ENCODE data around the gene ANAPC15. TPM values are rescaled to one million over a fixed set of nuclear protein-coding genes. Genes with fewer than 3 reads are reported as not detected.

ANAPC15 gene
- polyA plus RNA-seq, 6 donors from 2014 or later, result 44.4 to 70.7 (median 54.3) TPM

DNA sequence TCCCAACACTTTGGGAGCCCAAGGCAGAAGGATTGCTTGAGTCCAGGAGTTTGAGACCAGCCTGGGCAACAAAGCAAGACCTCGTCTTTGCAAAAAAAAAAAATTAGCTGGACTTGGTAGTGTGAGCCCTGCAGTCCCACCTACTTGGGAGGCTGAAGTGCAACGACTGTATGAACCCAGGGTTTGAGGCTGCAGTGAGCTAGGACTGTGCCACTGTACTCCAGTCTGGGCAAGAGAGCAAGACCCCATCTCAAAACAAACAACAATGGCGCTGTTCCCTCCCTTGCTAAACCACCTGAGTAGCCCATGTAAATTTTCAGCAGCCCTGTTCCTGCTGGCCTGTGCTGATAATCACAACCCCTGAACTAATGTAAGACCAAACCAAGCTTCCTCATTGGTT lies 12.5 kb downstream of the ANAPC15 start:
- Mint-ChIP-seq H3K36me3 (peaks cover 0 to 10% of the 10 kb centered on the region in 2 donors), H3K4me1 (peaks cover 44 to 51% (median 47%) of the 10 kb centered on the region in 3 donors), H3K4me3 (peak overlapping the region in 2 of 8 donors; percentile 8 to 10), H3K27me3 (no peaks in the 10 kb centered on the region), H3K9me3 (peaks cover 0 to 3% (median 0%) of the 10 kb centered on the region in 7 donors), H3K27ac (peak overlapping the region in 2 of 6 donors; percentile 28 to 84)
- no peak for DNase-seq
- ATAC-seq (ENCODE audit: low read depth in 2 of 2), result no peak

DNA sequence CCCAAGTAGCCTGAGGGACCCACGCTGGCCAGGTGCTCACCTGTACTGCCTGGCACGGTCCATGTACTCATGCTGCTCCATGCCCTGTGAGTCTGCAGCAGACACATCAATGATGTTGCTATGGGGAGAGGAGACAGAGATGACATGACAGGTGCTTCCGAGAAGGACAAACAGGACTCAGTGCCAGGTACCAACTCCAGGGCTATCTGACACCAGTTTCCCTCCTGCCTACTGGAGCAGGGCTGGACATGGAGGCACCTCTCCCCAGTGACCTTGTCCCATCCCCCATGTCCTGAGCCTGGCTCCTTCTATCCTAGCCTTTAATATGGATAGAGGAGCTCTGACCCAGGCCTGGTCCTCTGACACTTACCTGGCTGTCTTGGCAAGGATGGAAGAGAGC lies 13.8 kb downstream of the ANAPC15 start:
- no peaks in the 10 kb centered on the region for H3K27me3 Mint-ChIP-seq
- no peak overlapping the region for H3K4me3 Mint-ChIP-seq
- peak overlapping the region in 2 of 6 donors; percentile 15 to 59 for H3K27ac Mint-ChIP-seq
- ATAC-seq (ENCODE audit: low read depth in 2 of 2) (no peak), DNase-seq (no peak)
- H3K36me3 Mint-ChIP-seq, result peaks cover 0 to 10% of the 10 kb centered on the region in 2 donors
- peaks cover 0 to 3% (median 0%) of the 10 kb centered on the region in 7 donors for H3K9me3 Mint-ChIP-seq
- peaks cover 39 to 42% (median 39%) of the 10 kb centered on the region in 3 donors for H3K4me1 Mint-ChIP-seq

DNA sequence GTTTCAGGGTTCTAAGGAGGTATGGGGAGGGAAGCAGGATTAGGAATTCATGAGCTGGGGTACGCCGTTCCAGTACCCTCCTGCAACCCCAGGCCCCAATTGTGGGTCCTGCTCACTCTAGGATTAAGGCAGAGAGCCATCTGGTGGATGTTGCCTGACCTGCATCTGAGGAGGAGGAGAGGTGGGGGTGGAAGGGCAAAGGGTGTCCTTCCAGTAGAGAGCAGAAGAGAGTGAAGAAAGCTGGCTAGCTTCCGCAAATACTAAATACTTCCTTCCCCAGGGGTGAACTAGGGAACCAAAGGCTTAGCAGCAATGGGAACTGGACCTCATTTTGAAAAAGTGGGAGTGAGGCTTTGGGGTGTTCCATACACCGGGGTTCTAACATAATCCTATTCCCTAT lies 21.2 kb downstream of the ANAPC15 start:
- Mint-ChIP-seq H3K27me3 (no peaks in the 10 kb centered on the region), H3K4me3 (peak overlapping the region in 1 of 8 donors; percentile 14), H3K9me3 (no peaks in the 10 kb centered on the region), H3K36me3 (peaks cover 0 to 8% of the 10 kb centered on the region in 2 donors), H3K27ac (peak overlapping the region in 5 of 6 donors; percentile 18 to 91 (median 66)), H3K4me1 (peaks cover 16 to 21% (median 20%) of the 10 kb centered on the region in 3 donors)
- ATAC-seq (ENCODE audit: low read depth in 2 of 2) (peak; percentile 98), DNase-seq (peak; percentile 67)

DNA sequence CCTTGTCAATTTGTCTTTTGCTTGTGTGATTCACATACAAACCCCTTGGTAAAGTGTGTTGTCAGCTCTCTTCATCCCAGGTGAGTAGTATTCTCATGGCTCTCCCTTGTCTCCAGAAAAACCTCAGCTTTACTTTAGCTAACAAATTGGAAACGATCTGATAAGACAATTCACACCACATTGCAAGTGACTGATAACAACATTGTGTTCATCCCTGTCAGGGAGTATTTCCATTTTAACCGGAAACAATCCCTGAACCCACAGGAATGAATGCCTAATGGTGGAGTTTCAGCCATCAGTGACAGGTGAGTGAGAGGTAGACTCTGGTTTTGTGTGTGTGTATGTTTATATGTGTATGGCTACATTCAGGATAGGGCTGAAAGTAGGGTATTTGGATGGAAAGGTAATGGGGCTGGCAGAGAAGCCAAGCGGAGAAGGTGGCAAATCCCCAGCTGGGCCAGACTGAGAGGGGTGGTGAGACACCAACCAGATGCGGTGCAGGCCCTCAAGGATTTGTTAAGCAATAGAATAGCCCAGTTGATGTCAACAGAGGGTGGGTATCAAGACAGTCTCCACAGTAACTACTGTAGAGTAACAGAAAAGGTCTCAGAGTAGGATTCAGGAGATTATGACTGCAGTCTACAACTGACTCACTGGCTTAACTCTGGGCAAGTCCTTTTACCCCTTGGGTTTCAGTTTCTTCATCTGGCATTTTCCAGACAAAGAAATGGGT lies 24.3 kb downstream of the ANAPC15 start:
- H3K9me3 Mint-ChIP-seq, result no peaks in the 10 kb centered on the region
- ATAC-seq (ENCODE audit: low read depth in 2 of 2) (no peak), DNase-seq (no peak)
- H3K36me3 Mint-ChIP-seq, result peaks cover 0 to 8% of the 10 kb centered on the region in 2 donors
- peak overlapping the region in 2 of 6 donors; percentile 36 to 43 for H3K27ac Mint-ChIP-seq
- H3K4me3 Mint-ChIP-seq, result no peak overlapping the region
- H3K27me3 Mint-ChIP-seq, result no peaks in the 10 kb centered on the region
- H3K4me1 Mint-ChIP-seq, result peaks cover 20 to 30% (median 20%) of the 10 kb centered on the region in 3 donors

DNA sequence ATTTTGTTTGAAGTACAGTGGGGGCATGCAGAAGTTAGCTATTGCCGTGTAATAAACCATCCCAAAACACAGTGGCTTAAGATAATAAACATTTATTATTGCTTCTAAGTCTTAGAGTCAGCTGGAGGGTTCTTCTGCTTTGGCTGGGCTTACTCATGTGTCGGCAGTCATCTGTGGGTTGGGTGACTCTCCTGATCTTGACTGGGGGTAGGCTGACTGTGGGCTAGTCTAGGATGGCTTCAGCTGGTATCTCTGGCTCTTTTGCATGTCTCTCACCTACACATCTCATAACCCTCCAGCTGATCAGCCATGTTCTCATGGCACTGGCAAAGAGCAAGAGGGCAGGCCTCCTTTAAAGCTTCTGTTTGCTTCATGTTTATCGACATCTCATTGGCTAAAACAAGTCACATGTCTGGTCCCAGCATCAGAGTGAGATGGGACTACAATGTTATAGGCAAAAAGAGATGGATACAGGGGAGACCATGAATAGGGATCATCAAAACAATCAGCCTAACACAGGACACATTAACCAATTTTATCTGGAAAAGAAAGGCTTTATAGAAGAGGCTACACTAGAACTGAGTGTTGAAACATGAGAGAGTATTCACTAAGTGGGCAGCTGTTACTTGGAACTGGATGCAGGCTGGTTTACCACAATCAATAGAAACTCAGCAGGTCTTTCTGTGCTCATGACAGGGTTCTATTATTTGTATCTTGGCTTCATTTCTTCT lies 26.7 kb downstream of the ANAPC15 start:
- no peak overlapping the region for H3K4me3 Mint-ChIP-seq
- no peak for DNase-seq

DNA sequence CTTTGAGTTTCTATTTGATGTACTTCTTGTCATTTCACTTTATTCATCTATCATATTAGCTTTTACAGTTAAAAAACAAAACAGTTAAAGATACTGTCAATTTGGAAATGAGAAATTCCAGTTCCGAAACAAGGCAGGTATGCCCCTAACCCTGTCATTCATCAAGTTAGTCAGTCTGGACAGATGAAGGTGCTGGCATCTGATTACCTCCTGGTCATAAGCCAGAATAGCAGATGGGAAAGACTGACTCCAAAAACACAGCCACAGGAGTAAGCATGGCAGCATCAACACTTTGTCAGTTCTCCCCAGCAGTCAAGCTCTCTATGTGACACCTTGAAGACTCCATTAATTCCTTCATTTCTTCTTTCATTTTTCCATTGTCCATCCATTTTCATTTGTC lies 27.5 kb downstream of the ANAPC15 start:
- Mint-ChIP-seq H3K36me3 (peaks cover 0 to 8% of the 10 kb centered on the region in 2 donors), H3K27ac (peak overlapping the region in 2 of 6 donors; percentile 20 to 72), H3K9me3 (no peaks in the 10 kb centered on the region), H3K4me1 (peaks cover 26 to 39% (median 27%) of the 10 kb centered on the region in 3 donors), H3K4me3 (no peak overlapping the region), H3K27me3 (no peaks in the 10 kb centered on the region)
- no peak for ATAC-seq (ENCODE audit: low read depth in 2 of 2)
- no peak for DNase-seq

More for the DNA sequence above, 26.7 kb downstream of the ANAPC15 start:
- Mint-ChIP-seq H3K4me1 (peaks cover 18 to 30% (median 18%) of the 10 kb centered on the region in 3 donors), H3K36me3 (peaks cover 0 to 8% of the 10 kb centered on the region in 2 donors), H3K27ac (peak overlapping the region in 5 of 6 donors; percentile 21 to 67 (median 51)), H3K9me3 (no peaks in the 10 kb centered on the region), H3K27me3 (no peaks in the 10 kb centered on the region)
- ATAC-seq (ENCODE audit: low read depth in 2 of 2), result no peak

DNA sequence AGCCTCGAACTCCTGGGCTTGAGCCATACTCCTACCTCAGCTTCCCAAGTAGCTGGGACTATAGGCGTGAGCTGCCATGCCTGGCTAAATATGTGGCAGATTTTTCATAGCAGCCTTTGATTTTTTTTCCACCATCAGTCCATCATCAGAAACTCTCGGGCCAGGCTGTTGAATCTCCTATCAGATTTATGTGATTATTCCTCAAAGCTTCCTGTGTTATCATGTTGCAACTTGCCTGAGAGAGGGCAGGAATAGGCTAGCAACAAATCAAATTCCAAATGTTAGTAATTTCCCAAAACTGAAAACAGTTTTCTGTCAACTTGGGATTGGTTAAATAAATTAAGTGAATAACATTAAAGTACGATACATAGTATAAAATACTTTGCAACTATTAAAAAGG lies 28.4 kb downstream of the ANAPC15 start:
- ATAC-seq (ENCODE audit: low read depth in 2 of 2), result no peak
- Mint-ChIP-seq H3K36me3 (peaks cover 0 to 8% of the 10 kb centered on the region in 2 donors), H3K27ac (peak overlapping the region in 3 of 6 donors; percentile 69 to 95 (median 78)), H3K27me3 (no peaks in the 10 kb centered on the region), H3K4me1 (peaks cover 32 to 43% (median 34%) of the 10 kb centered on the region in 3 donors), H3K4me3 (no peak overlapping the region), H3K9me3 (no peaks in the 10 kb centered on the region)
- no peak for DNase-seq

DNA sequence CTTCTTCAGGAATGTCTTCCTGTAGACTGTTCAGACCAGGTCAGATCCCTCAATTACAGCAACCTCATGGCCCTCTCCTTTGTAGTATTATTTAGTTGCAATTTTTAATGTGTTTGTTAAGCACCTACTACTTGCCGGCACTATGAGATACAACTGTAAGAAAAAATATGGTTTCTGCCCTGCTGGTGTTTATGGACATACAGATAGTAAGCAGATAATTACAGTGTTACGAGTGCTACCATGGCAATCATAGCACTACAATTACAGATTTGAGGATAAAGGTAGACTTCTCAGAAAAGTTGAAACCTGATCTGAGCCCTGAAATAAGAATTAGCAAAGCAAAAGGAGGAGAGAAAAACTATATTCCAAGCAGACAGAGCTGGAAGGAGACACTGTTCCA lies 29.1 kb downstream of the ANAPC15 start:
- H3K4me1 Mint-ChIP-seq, result peaks cover 32 to 43% (median 36%) of the 10 kb centered on the region in 3 donors
- peak overlapping the region in 1 of 8 donors; percentile 16 for H3K4me3 Mint-ChIP-seq
- H3K27ac Mint-ChIP-seq, result peak overlapping the region in 3 of 6 donors; percentile 50 to 95 (median 93)

DNA sequence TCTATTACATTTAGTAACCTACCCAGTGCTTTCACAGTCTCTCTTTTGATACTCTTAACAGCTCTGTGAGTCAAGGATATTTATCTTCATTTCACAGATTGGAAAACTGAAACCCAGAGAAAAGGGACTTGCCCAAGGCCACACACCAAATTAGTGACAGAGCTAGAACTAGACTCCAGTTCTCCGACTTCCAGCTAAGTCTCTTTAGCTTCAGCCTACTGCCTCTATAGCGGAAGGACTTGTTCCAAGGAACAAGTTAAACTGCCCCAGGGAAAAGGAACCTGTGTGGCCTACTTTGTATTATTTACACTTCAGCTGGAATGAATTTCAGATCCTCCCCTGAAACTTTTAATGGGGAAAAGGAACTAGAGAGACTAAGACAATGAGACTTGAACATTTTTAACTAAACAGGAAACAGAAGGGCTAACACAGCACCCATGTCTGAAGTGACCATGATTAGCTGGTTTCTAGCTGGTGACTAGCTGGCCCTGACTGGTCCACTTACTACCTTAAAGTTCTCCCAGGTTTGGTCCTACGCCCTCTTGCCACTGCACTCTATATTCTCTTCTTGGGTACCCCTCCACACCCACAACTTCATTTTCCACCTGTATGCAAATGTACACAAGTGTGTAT lies 30.6 kb downstream of the ANAPC15 start:
- ATAC-seq (ENCODE audit: low read depth in 2 of 2) (no peak), DNase-seq (no peak)
- Mint-ChIP-seq H3K4me3 (peak overlapping the region; percentile 53 to 99 (median 96)), H3K27me3 (no peaks in the 10 kb centered on the region), H3K27ac (peak overlapping the region; percentile 95 to 100 (median 100)), H3K9me3 (no peaks in the 10 kb centered on the region), H3K36me3 (no peaks in the 10 kb centered on the region), H3K4me1 (peaks cover 37 to 42% (median 41%) of the 10 kb centered on the region in 3 donors)

More for the DNA sequence above, 29.1 kb downstream of the ANAPC15 start:
- no peak for ATAC-seq (ENCODE audit: low read depth in 2 of 2)
- no peak for DNase-seq
- no peaks in the 10 kb centered on the region for H3K9me3 Mint-ChIP-seq
- H3K27me3 Mint-ChIP-seq, result no peaks in the 10 kb centered on the region
- H3K36me3 Mint-ChIP-seq, result peaks cover 0 to 6% of the 10 kb centered on the region in 2 donors

DNA sequence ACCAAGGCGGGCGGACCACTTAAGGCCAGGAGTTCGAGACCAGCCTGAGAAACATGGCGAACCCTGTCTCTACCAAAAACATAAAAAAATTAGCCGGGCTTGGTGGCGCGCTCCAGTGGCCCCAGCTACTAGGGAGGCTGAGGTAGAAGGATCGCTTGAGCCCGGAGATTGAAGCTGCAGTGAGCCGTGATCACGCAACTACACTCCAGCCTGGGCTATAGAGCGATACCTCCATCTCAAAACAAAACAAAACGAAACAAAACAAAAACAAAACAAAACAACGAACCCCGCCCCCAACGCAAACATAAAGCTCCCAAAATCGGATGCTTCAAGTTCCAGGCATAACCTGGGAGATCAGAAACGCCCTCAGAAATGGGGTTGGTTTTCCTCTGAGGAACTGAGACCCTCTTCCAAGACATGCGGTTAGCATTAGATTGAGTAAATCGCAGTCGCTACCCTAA lies 31.3 kb downstream of the ANAPC15 start:
- Mint-ChIP-seq H3K4me3 (peak overlapping the region; percentile 85 to 99 (median 97)), H3K36me3 (no peaks in the 10 kb centered on the region), H3K4me1 (peaks cover 40 to 44% (median 44%) of the 10 kb centered on the region in 3 donors), H3K27me3 (no peaks in the 10 kb centered on the region), H3K27ac (peak overlapping the region; percentile 95 to 100 (median 100)), H3K9me3 (no peaks in the 10 kb centered on the region)
- DNase-seq (no peak), ATAC-seq (ENCODE audit: low read depth in 2 of 2) (no peak)

DNA sequence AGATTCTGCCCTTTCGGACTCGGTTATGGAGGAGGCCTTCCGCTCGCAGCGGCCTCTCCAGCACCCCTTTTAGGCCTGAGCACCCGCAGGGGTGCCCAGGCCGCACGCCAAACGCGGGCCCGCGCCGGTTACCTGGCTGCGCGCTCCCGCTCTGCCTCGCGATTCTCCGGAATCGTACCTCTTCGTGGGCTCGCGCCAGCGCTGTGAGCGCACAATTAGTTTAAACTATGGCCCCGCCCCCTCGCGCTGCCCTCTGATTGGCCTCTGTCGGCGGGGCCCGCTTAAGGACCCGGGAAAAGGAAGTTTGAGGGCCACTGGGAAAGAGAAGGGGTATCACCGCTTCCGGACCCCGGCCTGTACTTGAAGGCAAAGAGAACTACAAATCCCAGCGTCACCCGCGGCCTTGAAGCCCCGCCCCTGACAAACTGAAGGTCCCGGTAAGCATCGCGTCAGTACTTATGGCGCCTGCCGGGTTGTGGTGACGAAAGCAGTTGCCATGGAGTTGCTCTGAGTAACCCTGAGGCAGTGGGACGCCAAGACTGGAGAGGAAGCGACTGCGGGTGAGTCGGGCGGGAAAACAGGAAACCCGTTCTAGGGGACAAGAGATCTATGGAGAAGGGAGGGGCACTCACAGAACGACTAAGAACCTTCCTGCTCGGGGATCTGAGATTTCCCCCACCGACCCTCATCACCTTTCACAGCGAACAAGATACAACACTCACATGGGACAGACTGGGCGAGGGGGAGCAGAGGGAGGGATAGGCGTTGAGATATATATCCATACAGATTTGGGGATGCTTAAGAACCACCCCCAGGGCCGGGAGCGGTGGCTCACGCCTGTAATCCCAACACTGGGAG lies 31.9 kb downstream of the ANAPC15 start, which contains the start of the genes LRRC51 and NUMA1:
TSS of gene LRRC51 (plus strand) at position 525 of the 858 bp plus-strand sequence. CDS start 8,234 bp downstream, outside the sequence.
TSS of gene NUMA1 (minus strand) at position 217 of the 858 bp plus-strand sequence. CDS start 44,599 bp downstream, outside the sequence.
- H3K36me3 Mint-ChIP-seq, result no peaks in the 10 kb centered on the region
- H3K9me3 Mint-ChIP-seq, result no peaks in the 10 kb centered on the region
- peak within 1 kb of the TSS; percentile 85 to 99 (median 97) for H3K4me3 Mint-ChIP-seq
- peak within 1 kb of the TSS; percentile 95 to 100 (median 100) for H3K27ac Mint-ChIP-seq
- peak; percentile 89 to 90 for ATAC-seq (ENCODE audit: low read depth in 2 of 2)
- peaks cover 41 to 43% (median 41%) of the 10 kb centered on the region in 3 donors for H3K4me1 Mint-ChIP-seq
- DNase-seq, result peak; percentile 99
- H3K27me3 Mint-ChIP-seq, result no peaks in the 10 kb centered on the region

DNA sequence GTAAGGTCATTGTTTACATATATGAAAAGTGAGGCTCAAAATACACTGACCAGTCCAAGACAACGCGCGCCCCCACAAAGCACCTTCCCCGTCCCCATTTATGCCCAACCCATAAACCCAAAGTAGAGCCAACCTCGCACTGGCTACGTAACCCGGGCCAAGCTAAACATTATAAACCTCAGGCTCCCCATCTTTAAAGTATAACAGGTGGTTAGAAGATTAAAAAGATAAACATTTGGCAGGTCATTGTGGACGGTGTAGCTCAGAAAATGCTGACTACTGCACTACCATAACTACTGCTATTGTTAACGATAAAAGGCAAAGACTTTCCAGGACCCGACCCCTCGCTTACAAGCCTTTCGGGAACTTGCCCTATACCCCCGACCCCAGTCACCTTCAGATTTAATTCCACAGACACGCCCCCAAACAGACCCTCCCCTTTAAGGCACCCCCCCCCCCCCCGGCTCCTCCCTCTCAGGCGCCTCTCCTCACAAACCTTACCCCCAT lies 32.6 kb downstream of the ANAPC15 start:
- Mint-ChIP-seq H3K9me3 (no peaks in the 10 kb centered on the region), H3K36me3 (no peaks in the 10 kb centered on the region), H3K27me3 (no peaks in the 10 kb centered on the region), H3K4me1 (peaks cover 43 to 48% (median 47%) of the 10 kb centered on the region in 3 donors), H3K27ac (peak overlapping the region; percentile 95 to 100 (median 100)), H3K4me3 (peak overlapping the region; percentile 85 to 99 (median 97))
- ATAC-seq (ENCODE audit: low read depth in 2 of 2) (no peak), DNase-seq (no peak)

Measured in naive B cell (primary cell).